ENCODE data around the gene MICAL3.
A peak's percentile ranks its signal among the peaks of the same experiment; 100 is the strongest.

MICAL3 gene

DNA sequence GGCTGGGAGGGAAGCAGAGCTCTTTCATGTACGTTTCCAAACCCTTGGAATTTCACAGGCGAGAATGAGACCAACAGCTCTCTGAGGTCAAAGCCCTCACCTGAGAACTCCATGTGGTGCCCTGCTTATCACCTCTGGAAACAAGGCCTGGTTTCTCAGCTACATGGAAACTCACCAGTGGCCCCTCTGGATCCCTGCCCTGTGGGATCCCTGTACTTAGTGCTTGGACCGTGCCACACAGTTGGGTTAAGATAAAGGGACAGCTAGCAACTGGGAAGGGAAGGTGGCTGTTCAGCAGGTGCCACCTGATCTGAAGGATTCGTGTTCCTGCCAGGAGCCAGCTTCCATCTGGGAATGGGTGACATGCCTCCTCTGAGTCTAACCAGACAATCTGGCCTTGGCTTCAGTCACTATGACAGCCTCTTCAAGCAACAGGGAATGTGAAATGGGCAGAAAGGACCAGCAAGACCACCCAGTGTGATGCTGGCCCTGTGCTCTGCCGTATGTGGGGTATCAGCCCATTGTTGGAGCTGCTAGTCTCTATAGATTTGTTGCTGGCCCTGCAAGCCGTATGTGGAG is 195.8 kb downstream of the MICAL3 start:
- no peak for DNase-seq

DNA sequence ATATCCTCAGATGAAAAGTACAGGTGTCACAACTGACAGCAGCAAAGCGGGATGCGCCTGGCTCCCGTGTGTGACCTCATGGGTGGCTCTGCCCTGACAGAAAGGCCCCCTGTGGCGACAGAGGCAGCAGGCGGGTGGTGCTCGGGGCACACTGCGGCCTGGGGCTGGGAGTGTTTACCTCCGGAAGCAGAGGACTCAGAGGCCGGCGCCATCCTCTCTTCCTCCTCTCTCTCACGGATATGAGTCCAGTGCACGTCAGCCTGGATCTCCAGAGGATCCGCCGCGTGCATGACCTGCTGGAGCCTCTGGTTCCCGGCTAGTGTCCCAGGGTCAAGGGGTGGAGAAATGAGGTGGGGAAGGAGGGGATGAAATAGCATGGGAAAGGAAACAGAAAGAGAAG is 196.9 kb downstream of the MICAL3 start:
- DNase-seq: no peak

DNA sequence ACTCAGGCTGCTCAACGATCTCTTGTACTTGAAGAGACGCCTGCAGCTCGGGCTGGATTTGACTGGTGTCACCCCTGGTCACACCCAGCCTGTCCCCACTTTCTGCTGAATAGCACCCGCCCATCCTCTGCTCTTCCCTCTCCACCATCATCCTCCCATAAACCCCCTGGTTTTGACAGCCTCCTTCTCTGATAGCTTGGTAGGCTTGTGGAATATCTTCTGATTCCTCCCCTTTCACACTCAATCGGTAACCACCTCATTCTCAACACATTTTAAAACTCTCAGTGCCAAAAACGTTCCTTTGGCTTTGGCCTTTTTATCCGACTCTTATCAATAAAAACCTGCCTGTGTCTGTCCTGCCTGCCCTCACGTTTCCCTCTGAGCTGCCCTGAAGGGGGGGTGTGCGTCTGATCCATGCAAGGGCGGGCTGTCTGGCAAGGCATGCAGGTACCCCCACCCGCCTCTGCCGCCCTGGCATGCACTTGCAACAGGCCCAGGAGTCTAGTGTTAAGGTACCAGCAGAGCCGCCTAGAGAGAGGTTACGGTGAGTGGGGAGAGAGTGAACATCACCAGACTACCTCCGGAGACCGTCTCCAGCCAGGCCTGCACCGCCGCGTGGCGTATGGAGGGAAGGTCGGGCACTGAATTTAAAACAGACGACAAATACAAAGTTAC is 198.3 kb downstream of the MICAL3 start:
- DNase-seq: no peak

DNA sequence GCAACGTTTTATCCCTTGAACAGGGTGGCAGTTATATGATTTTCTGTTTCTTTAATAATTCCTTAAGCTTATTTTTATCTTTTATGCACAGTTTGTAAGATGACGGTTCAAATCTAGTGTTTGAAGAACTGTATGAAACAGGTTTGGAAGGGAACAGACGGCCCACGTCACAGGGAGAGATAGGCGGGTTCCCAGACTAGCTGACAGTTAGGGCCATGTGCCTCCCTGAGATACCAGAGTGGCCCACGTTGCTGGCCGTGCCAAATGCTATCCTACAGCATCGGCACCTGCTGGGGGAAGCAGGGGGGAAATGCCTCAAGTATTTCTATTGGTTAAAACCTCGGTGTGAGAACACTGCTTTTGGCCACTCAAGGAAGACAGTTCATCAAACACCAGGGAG is 199.9 kb downstream of the MICAL3 start:
- no peak for DNase-seq

DNA sequence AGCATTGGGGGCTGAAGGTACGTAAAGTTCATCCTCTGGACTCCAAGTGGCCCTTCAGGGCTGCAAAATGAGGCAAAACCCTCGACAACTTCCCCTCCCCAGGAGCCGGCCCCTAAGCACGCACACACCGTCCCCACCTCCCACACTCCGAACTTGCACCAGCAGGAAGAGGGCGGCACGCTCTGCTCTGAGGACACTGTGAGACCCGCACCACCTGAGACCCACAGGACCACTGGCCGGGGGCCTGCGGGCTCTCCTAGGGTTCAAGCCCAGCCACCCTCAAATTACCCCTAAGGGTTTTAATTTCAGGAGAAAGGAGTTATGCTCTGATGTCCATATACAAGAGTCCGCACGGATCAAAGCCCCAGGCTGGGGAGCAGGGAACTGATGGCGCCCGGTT is 200.4 kb downstream of the MICAL3 start:
- no peak for DNase-seq

DNA sequence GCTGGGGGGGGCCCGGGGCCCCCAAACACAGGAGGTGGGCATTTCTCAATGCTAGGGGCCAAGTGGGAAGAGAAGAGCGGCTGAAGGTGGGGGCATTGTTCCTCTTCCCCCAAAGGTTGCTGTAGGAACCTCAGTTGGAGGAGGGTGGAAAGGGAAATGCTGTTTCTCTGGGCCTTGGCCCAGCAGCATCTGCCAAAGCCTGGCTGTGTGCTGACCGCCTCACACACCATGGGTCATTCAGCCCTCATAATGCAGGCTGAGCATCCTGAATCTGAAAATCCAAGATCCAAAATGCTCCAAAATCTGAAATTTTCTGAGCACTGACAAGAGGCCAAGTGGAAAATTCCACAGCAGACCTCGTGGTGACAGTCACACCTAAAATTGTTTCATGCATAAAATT is 201.1 kb downstream of the MICAL3 start:
- DNase-seq: no peak

DNA sequence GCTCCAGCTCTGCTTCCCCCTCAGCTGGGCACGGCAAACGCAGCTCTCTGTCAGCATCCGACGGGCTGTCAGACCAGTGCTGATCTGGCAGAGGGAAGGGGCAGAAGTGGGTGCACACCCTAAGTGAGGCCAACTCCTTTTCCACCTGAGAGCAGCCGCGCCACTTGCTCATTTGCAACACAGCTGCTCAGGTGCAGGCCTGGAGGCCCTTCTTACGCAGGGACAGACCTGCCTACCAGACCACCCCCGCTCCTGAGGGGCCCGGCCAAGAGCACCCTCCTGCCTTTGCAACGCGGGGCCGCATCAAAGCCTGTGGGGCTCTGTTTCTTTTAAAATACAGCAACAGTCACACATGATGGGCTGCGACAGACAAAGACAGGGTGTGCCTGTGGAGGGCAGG is 202.3 kb downstream of the MICAL3 start:
- no peak for DNase-seq

DNA sequence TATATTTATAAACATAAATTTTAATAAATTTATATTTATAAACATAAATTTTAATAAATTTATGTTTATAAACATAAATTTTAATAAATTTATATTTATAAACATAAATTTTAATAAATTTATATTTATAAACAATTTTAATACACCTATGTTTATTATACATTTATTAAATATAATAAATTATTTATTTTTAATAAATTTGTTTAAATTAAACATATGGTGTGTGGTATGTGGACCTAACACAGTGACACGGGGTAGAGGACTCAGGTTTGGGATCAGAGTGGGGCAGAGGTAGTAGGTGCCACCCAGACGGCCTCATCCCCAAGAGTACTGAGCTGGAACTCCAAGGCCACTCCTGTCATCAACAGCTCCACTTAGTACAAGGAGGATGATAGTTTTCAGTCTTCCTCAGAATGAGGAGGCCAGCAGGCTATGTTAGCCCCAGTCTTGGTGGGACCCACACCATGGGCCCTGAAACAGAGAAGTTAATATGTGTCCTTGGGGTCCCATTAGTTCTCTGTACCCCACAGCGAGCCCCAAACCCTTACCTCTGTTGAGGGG is 203.4 kb downstream of the MICAL3 start:
- DNase-seq: no peak

DNA sequence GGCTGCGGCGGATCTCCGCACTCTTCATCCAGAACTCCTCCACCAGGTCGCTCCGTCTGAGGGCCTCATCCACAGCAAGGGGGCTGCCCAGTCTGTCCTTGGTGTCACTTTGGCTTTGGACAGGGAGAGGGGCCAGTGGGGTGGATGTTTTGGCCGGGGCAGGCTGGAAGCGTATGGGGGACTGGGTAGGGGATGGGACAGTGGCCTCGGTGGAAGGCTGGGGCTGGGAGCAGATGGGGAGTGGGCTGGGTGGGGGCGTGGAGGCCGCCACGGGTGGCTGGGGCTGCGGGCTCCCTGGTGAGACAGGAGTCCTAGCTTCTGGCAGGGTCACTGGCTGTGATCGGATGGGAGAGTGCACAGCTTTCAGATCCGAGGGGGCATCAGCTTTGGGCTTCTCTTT is 205.7 kb downstream of the MICAL3 start:
- no peak for DNase-seq

DNA sequence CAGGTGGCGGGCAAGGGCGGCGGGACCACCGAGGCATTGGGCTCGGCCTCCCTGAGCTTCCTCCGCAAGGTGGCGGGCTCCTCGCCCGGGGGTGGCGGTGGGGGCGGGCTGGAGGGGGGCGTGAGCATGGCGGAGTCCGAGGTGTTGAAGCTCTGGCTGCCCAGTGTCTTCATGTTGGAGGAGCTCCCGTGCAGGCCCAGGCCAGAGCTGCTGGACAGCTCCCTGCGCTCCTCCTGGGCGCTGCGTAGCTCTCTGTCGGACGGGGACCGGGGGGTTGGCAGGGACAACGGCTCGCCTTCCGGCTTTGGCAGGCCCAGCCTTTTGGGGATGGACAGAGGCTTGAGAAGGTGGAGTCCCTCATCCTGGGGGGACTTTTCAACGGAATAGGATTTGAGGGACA is 206.2 kb downstream of the MICAL3 start:
- DNase-seq: no peak

DNA sequence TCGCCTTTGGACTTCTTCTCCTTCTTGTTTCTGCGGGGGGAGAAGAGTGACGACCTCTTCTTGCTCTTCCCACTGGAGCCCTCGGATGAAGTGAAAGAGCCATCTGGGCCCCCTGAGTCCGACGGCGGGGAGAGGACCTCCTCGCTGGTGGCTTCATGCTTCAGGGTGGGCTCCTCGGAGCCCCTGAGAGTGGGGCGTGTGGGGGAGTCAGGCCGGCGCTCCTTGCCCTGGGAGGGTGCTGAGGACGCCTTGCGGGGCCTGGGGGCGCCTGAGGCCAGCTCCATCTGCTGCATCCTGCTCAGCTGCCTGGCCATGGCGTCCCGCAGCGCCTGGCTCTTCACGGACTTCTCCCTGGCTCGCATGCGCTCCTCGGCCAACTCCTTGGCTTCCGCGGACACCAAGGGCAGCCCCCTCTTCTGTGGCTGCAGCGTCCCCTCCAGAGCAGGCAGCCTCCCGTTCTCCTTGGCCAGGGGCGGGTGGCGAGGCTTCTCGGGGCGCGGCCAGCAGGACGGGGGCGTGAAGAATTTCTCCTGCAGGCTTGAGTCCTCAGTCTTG is 206.8 kb downstream of the MICAL3 start:
- no peak for DNase-seq

DNA sequence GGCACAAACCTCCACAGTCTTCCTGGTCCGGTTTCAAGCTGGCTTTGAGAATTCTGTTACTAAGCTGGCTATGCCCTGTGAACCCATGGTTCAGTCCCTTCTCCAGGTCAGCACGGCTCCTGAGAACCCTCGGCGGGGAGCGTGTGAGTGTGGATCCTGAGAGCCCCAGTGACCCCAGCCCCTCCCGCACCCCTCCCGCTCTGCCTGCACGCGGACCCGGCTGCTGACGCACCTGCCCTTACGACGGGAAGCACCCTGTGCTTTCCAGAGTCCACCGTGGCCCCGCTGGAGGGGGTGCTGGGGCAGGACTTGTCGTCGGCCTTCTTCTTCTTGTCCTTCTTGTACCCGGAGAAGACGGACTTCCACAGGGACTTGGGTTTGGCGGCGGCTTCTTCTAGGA is 207.3 kb downstream of the MICAL3 start:
- no peak for DNase-seq

DNA sequence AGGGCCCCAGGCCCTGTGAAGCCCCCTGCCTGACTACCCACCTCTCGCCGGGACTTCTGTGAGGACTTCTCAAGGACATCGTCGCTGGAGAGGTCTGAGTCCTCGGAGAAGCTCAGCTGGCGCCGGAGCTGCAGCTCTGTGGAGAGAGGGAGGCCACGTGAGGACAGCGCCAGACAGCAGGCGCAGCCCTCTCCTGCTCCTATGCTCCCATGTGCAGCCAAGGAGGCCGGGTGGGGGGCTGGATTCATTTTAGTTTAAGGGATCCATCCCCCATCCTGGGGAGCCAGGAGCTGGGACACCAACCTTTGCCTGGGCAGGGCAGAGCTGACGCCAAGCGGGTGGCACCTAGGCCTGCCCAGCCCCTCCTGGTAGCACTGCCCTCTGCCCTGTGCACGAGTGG is 207.7 kb downstream of the MICAL3 start:
- DNase-seq: no peak

DNA sequence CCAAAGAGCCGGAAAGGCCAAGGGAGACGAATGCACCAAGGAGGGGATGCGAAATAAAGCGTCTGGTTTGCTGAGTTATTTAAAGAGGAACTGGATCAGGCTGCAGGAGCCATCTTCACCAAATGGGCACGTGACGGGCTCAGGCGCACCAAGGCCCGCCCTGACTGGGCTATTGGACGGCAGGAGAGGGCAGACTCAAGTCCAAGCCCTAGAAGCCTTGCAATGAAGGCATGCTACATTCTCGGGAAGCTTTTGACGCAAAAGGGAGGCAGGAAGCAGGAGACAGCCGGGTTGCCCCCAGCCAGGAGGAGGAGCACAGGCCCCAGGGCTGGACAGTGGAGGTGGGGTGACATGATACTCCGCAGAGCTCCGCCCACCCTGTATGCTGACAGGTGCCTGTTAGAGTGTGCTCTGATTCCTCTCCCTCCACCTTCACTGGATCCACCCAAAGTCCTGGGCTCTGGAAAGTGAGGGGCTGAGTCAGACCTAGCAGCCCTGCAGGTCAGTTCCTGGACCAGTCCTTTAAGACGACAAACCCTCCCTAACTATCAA is 208.6 kb downstream of the MICAL3 start:
- no peak for DNase-seq

DNA sequence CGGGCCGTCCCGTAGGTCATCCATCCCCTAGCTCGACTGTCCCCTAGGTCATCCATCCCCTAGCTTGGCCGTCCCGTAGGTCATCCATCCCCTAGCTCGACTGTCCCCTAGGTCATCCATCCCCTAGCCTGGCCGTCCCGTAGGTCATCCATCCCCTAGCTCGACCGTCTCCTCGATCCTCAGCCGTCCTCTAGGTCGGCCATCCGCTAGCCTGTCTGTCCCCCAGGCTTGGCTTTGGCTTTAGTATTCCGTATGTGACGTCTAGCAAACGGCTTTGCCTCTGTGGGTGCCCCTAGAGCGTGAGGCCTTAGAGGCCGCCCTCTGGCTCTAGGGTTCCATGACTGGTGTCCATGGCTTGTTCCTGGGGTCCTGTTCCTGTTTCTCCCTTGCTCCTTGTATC is 209.5 kb downstream of the MICAL3 start:
- DNase-seq: no peak

DNA sequence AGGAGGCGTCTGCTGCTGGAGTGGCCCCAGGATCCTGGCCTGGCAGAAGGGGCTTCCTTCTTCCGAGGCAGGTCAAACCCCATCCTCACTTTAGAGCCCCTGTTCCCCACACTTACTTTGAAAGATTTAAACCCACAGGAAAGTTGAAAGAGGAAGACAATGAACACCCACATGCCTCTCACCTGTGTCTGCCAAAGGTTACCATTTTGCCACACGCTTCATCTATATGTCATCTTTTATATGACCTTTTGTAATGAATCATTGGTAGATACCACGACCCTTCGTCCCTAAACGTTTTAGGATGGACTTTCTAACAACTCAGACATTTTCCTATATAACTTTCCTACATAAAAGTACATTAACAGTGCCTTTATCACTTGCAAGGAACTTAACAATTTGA is 210.3 kb downstream of the MICAL3 start:
- DNase-seq: no peak

DNA sequence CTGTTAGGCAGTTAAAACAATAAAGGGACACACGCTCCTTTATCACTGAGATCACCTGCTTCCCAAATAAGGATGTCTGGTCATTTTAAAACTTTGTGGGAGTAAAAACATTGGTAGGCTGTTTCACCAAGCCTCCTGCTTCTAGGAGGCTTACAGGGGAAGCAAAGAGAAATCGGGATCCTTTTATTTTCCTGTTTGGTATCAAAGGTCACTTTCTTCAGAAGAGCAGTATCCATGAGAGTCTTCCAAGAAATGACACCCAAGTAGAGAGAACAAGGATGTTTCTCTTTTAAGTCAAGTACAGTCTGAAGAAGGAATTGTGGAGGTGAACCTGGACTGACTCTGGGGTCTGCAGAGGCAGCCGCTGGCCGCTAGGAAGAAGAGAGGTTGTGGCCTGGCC is 213.2 kb downstream of the MICAL3 start:
- no peak for DNase-seq

DNA sequence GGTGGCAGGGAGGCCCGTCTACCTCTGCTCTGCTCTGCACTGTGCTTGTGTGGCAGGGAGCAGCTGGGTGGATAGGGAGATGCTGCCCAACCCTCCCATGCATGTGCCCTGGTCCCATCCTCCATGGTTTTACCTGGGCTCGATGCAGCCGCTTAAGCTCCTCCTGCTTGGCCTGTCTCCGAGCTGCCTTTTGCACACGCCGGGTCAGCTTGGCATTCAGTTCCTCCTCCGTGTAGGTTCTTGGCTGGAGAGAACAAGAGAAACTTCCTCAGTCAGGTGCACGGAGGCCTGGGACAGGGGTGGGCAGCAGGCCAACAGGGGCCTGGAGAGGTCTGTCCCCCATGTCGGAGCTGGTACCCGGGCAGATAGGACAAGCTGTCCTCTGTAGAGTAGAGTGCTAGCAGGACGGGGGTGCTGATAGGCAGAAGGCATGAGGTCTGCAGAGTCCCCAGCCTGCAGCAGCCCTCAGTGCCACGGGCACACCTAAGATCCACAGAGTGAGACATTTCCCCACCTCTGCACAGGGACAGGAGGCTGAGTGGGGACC is 213.7 kb downstream of the MICAL3 start:
- DNase-seq: no peak

DNA sequence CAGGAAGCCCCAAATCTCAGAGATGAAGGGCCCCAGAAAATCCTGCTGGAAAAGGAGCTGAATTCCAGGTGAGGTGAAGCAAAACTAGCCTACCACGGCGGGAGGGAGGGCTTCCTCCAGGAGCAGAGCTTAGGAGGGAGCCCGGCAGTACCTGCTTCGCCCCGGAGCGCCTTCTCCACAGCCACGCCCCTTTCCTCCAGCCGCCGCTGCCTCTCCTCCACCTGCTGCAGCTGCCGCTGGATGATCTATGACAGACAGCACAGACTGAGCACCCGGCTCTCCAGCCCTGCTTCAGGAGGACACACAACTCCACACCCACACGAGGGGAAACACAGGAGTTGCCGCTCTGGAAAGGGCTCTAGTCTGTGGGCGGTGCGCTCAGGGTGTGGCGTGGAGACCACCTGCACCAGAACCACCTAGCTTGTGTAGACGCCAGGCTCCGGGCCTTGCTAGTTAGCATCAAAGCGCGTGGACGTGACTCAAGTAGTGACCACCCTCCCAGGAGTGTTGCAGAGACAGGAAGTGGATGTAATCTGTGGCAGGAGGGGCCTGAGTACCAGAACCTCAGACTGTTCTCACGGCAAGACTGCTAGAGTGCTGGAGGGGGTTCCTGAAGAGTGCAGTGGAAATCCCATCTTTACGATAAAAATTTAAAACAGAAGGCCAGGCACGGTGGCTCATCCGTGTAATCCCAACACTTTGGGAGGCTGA is 215.5 kb downstream of the MICAL3 start:
- DNase-seq: peak; percentile 7

DNA sequence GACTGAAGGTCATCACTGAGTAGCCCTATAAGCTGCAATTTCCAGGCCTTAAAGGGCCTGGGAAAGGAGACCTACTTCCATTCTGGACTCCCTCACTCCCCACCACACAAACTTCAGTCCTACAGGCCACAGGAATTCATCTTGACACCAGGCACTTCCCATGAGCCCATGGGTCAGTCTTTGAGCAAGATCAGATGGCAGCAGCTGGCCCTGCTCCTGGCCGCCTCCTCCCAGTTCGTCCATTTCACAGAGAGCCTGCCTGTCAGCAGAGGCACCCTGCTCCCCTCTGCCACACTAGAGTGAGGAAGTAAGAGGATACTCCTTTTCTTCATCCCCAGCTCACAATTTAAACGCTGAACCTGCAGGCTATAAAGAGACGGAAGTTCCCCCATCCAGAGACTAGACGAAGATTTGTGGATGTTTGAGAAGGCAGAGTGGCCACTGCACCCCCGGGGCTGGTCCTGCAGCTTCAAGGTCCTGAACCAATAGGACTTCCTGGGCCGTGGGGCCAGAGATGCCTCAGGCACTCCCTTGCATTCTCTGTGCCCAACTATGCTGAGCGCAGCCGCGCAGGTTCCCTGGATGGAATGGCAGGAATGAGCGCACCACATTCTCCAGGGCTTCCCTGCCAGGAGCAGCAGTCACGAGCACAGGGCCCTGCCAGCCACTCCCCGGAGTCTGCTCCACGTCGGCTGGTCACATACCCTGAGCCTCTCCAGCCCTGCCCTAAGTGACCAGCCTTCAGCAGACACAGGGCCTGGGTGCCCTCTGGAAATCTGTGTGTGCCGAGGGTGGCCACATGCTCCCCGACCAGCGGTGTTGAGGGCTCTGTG is 216.6 kb downstream of the MICAL3 start:
- DNase-seq: no peak

DNA sequence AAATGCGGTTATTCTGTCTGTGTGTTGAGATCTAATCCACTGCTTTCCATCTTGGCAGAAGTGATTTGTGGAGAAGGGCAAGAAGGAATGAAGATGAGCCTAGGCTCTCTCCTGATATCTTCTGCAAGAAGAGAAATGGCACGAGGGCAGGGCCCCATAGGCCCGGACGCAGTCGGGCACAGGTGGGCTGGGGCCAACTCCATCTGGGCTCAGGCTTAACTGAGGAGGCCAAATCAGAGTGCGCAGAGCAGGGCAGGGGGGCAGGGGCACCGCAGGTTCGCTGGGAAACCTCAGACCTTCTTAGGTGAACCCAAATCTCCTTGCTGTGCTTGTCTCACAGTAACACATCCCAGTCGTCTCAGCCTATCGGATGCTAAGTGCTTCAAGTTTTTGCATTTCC is 217.3 kb downstream of the MICAL3 start:
- DNase-seq: no peak

DNA sequence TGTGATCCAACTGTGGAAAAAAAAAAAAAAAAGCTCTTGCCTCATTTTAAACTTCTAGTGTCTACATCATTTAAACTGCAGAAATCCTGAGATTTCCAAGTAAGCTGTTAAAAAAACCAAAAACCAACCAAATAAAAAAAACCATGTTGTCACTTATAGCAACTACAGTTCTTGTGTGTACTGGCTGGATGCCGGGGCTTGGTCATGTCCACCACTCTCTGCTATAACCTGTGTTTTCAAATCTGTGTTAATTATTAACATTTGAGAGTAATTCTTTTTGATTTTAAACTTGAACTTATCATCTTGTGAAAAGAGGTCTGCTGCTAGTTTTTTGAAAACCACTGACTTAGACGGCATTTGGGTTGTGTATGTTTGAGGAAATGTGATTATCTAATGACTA is 217.9 kb downstream of the MICAL3 start:
- DNase-seq: no peak

All from NCI-H1436 treated with DMSO at 0.1 percent for 48 hours (cell line).